Activated CD8-positive, alpha-beta T cell treated with anti-CD3 and anti-CD28 coated beads for 36 hours (primary cell): ENCODE results near the gene GCGR. TPM values are rescaled to one million over a fixed set of nuclear protein-coding genes. Genes with fewer than 3 reads are reported as not detected.

ENCODE experiments used
- ATAC-seq: fragments of 200-7000 bp; cut with Tn5 transposase; one replicate; pipeline ENCODE4 v1.10.0; 2021; ENCODE audit warnings: mild to moderate bottlenecking, moderate library complexity
- CTCF ChIA-PET: fragments of 350-600 bp; sonication (Branson Sonifier 250); formaldehyde crosslinking; loops from one replicate; lab custom pipeline; 2021; ENCODE audit warnings: antibody characterized with exemption; lab: Charles Lee
- POLR2A ChIA-PET: fragments of 350-600 bp; sonication (Branson Sonifier 250); formaldehyde crosslinking; loops from one replicate; lab custom pipeline; 2021; ENCODE audit warnings: antibody characterized with exemption; lab: Charles Lee
- DNase-seq: peaks from one replicate; pipeline ENCODE4 v3.0.0-alpha.2; 2020
- H3K27ac Mint-ChIP-seq: one replicate; pipeline ENCODE4 v1.8.0; 2021; ENCODE audit warnings: mild to moderate bottlenecking, mixed read lengths
- H3K27me3 Mint-ChIP-seq: one replicate; pipeline ENCODE4 v1.8.0; 2021; ENCODE audit warnings: mixed read lengths
- H3K36me3 Mint-ChIP-seq: one replicate; pipeline ENCODE4 v1.8.0; 2021; ENCODE audit warnings: low read depth, mixed read lengths
- H3K4me1 Mint-ChIP-seq: one replicate; pipeline ENCODE4 v1.8.0; 2021; ENCODE audit warnings: low read depth, mixed read lengths
- H3K4me3 Mint-ChIP-seq: one replicate; pipeline ENCODE4 v1.8.0; 2021; ENCODE audit warnings: mild to moderate bottlenecking, moderate library complexity, mixed read lengths
- H3K9me3 Mint-ChIP-seq: one replicate; pipeline ENCODE4 v1.8.0; 2021; ENCODE audit warnings: mixed read lengths
- CTCF ChIP-seq: fragments of 200-600 bp; IDR thresholded peaks from one replicate; pipeline ENCODE4 v1.8.0; 2022; ENCODE audit warnings: antibody characterized with exemption, mild to moderate bottlenecking
- intact Hi-C: fragments of 100-400 bp; cut with micrococcal nuclease; formaldehyde crosslinking; loops from one replicate; pipeline ENCODE4 v1.10.0; 2022
- total RNA-seq, 2 experiments: library from RNA; stranded (reverse); gene quantifications; one replicate each; pipeline ENCODE4 v1.2.3, GENCODE V29; 2021

Gene GCGR
- total RNA-seq, 2 experiments from 2014 or later = not detected

DNA sequence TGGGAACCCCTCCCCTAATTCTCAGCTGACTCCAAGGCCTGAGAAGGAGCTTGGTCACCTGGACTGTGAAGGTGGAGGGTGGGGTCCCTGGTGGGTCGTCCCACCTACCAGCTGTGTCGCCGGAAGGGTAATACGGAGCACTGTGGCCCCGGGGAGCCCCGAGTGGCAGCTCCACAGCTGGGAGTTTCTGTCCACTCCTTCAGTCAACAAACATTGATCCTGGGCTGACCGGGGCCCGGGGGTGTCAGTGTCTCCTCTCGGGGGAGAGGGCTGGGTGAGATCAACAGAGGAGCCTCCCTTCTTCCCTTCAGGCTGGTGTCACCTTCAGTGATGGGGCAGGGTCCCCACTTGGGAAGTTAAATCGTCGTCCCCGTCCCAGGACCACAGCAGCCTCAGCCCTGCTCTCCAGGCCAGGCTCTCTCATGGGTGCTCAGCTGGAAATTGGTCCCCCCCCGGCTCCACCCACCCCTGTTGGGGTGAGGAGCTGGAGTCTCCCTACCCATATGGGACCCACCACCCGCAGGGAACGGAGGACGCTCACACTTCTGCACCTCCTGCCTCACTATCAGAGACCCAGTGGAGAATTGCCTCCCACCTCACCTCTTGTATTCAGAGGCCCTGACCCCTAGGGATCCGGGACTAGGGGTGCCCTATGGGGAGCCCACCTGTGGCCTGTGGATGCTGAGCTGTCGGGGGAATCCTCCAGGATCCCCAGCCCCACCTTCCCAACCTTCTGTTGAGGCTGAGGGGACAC is 1.9 kb downstream of the GCGR start:
- H3K9me3 Mint-ChIP-seq = no peaks in the 10 kb centered on the region
- intact Hi-C loops = no loop called here
- H3K4me1 Mint-ChIP-seq = no peaks in the 10 kb centered on the region
- ATAC-seq (no peak), DNase-seq (no peak)
- H3K4me3 Mint-ChIP-seq = no peak overlapping the region
- H3K27me3 Mint-ChIP-seq = peaks cover 36% of the 10 kb centered on the region
- no peaks in the 10 kb centered on the region for H3K36me3 Mint-ChIP-seq
- POLR2A ChIA-PET = interaction anchor here (0.9 to 1.2 kb wide), 2 partner anchors 47 to 96 kb away, joined by 3 to 4 read pairs; no protein-coding TSS in a partner anchor
- TF ChIP-seq CTCF = no peak
- CTCF ChIA-PET = no interaction called here
- no peak overlapping the region for H3K27ac Mint-ChIP-seq

- intact Hi-C loops = no loop called here
- no peaks in the 10 kb centered on the region for H3K9me3 Mint-ChIP-seq
- CTCF ChIA-PET = interaction anchor here (1.6 kb wide), 1 partner anchor 76 kb away, joined by 5 read pairs; no protein-coding TSS in a partner anchor
- H3K27ac Mint-ChIP-seq = no peak overlapping the region
- POLR2A ChIA-PET = interaction anchor here (1.2 kb wide), 1 partner anchor 97 kb away, joined by 4 read pairs; no protein-coding TSS in a partner anchor
- no peaks in the 10 kb centered on the region for H3K36me3 Mint-ChIP-seq
- DNase-seq (no peak), ATAC-seq (no peak)
- H3K4me1 Mint-ChIP-seq = no peaks in the 10 kb centered on the region
- TF ChIP-seq CTCF = no peak
- H3K4me3 Mint-ChIP-seq = no peak overlapping the region
- H3K27me3 Mint-ChIP-seq = peaks cover 32% of the 10 kb centered on the region
Observed at GRCh38 chr17:81806461-81807209, 2.7 kb downstream of the GCGR start.

- Mint-ChIP-seq H3K27ac (no peak overlapping the region), H3K4me3 (no peak overlapping the region), H3K27me3 (peaks cover 26% of the 10 kb centered on the region), H3K36me3 (no peaks in the 10 kb centered on the region), H3K9me3 (no peaks in the 10 kb centered on the region), H3K4me1 (no peaks in the 10 kb centered on the region)
- TF ChIP-seq CTCF = no peak
- ChIA-PET CTCF (interaction anchor here (1.6 kb wide), 1 partner anchor 77 kb away, joined by 5 read pairs; no protein-coding TSS in a partner anchor), POLR2A (interaction anchor here (0.9 to 1.4 kb wide), 3 partner anchors 13 to 98 kb away, joined by 4 read pairs; no protein-coding TSS in a partner anchor)
- ATAC-seq (no peak), DNase-seq (no peak)
- intact Hi-C loops = no loop called here
Observed at GRCh38 chr17:81807210-81807719, 3.3 kb downstream of the GCGR start.

- DNase-seq (no peak), ATAC-seq (no peak)
- Mint-ChIP-seq H3K27me3 (peaks cover 20% of the 10 kb centered on the region), H3K36me3 (no peaks in the 10 kb centered on the region), H3K9me3 (no peaks in the 10 kb centered on the region), H3K4me3 (no peak overlapping the region), H3K4me1 (no peaks in the 10 kb centered on the region), H3K27ac (no peak overlapping the region)
- POLR2A ChIA-PET = interaction anchor here (0.9 to 1.4 kb wide), 2 partner anchors 13 to 14 kb away, joined by 4 read pairs; no protein-coding TSS in a partner anchor
- CTCF ChIA-PET = interaction anchor here (1.6 kb wide), 1 partner anchor 77 kb away, joined by 5 read pairs; no protein-coding TSS in a partner anchor
- intact Hi-C loops = no loop called here
- TF ChIP-seq CTCF = no peak
Observed at GRCh38 chr17:81807839-81808238, 3.9 kb downstream of the GCGR start.
